Astrocyte (in vitro differentiated cells and primary cell): ENCODE data around the gene CCDC88B. TPM values are rescaled to one million over a fixed set of nuclear protein-coding genes. Genes with fewer than 3 reads are reported as not detected.

Source experiments
- DNase-seq: peaks from one replicate; pipeline ENCODE4 v3.0.0-alpha.2; 2010; ENCODE audit warnings: low read depth
- FAIRE-seq: peaks from 2 replicates; lab custom pipeline; 2011; peaks lifted over from hg19 to GRCh38; lab: Jason Lieb, UNC
- H2AFZ ChIP-seq: 2 replicates; pipeline ENCODE4 v1.6.0; 2012; ENCODE audit warnings: low read depth, low read length, inconsistent platforms
- H3K27ac ChIP-seq: 2 replicates; pipeline ENCODE4 v1.5.1; 2011; ENCODE audit warnings: low read depth, low read length, inconsistent platforms
- H3K27me3 ChIP-seq: 2 replicates; pipeline ENCODE4 v1.6.0; 2011; ENCODE audit warnings: low read length, inconsistent platforms; ENCODE audit not compliant: insufficient read depth
- H3K36me3 ChIP-seq: 2 replicates; pipeline ENCODE4 v1.5.1; 2011; ENCODE audit warnings: low read length, inconsistent platforms; ENCODE audit not compliant: insufficient read depth
- H3K4me1 ChIP-seq: 2 replicates; pipeline ENCODE4 v1.5.1; 2011; ENCODE audit warnings: low read length, inconsistent platforms; ENCODE audit not compliant: insufficient read depth
- H3K4me2 ChIP-seq: 2 replicates; pipeline ENCODE4 v1.6.0; 2012; ENCODE audit warnings: low read length, inconsistent platforms
- H3K4me3 ChIP-seq: 2 replicates; pipeline ENCODE4 v1.5.1; 2011; ENCODE audit warnings: low read depth, mild to moderate bottlenecking, low read length, inconsistent platforms; ENCODE audit not compliant: insufficient read depth
- H3K79me2 ChIP-seq: 2 replicates; pipeline ENCODE4 v1.6.0; 2012; ENCODE audit warnings: mild to moderate bottlenecking, low read length, inconsistent platforms; ENCODE audit not compliant: insufficient read depth
- H3K9ac ChIP-seq: 2 replicates; pipeline ENCODE4 v1.6.0; 2012; ENCODE audit warnings: mild to moderate bottlenecking, low read length, inconsistent platforms
- H3K9me3 ChIP-seq: 2 replicates; pipeline ENCODE4 v1.5.1; 2012; ENCODE audit warnings: low read depth, mild to moderate bottlenecking, low read length, inconsistent platforms; ENCODE audit not compliant: insufficient read depth
- H4K20me1 ChIP-seq: 2 replicates; pipeline ENCODE4 v1.6.0; 2012; ENCODE audit warnings: low read length, inconsistent platforms; ENCODE audit not compliant: insufficient read depth
- H3K27ac Mint-ChIP-seq: one replicate; pipeline ENCODE4 v1.8.0; 2021; ENCODE audit warnings: mild to moderate bottlenecking, mixed read lengths; ENCODE audit not compliant: unreplicated experiment
- H3K27me3 Mint-ChIP-seq: one replicate; pipeline ENCODE4 v1.8.0; 2021; ENCODE audit warnings: low read depth, mixed read lengths; ENCODE audit not compliant: unreplicated experiment
- H3K36me3 Mint-ChIP-seq: one replicate; pipeline ENCODE4 v1.8.0; 2021; ENCODE audit warnings: low read depth, mixed read lengths; ENCODE audit not compliant: unreplicated experiment
- H3K4me1 Mint-ChIP-seq: one replicate; pipeline ENCODE4 v1.8.0; 2021; ENCODE audit warnings: low read depth, mixed read lengths; ENCODE audit not compliant: unreplicated experiment
- H3K4me3 Mint-ChIP-seq: one replicate; pipeline ENCODE4 v1.8.0; 2021; ENCODE audit warnings: mild to moderate bottlenecking, moderate library complexity, mixed read lengths; ENCODE audit not compliant: unreplicated experiment
- H3K9me3 Mint-ChIP-seq: one replicate; pipeline ENCODE4 v1.8.0; 2021; ENCODE audit warnings: mild to moderate bottlenecking, mixed read lengths; ENCODE audit not compliant: unreplicated experiment
- EZH2 ChIP-seq: IDR thresholded peaks from 2 replicates; pipeline ENCODE4 v1.6.1; 2012; ENCODE audit warnings: mild to moderate bottlenecking, low read length, inconsistent platforms; ENCODE audit not compliant: insufficient read depth
- total RNA-seq: library from RNA; stranded (reverse); gene quantifications from 2 replicates; pipeline ENCODE4 v1.2.1, GENCODE V29; 2021
- TF ChIP-seq, protein P1 (sequence below): IDR thresholded peaks from 2 replicates; pipeline ENCODE4 v1.5.1; 2011; ENCODE audit warnings: low read depth, mild to moderate bottlenecking, inconsistent platforms, low read length, moderate library complexity; ENCODE audit not compliant: insufficient read depth

The CCDC88B gene
- total RNA-seq, 1 donor from 2014 or later = 1.2 TPM

GRCh38 chr11:64299847-64300648 is 40.0 kb upstream of the CCDC88B start, which contains the start of gene CATSPERZ:
Gene CATSPERZ (plus strand): TSS chr11:64300358. CDS start chr11:64300411, 53 bp downstream.
- no peaks in the 10 kb centered on the region for H3K36me3 ChIP-seq
- peaks cover 57% of the 10 kb centered on the region for H3K27me3 Mint-ChIP-seq
- TF ChIP-seq EZH2 = peak; percentile 49
- TF ChIP-seq, protein P1, sequence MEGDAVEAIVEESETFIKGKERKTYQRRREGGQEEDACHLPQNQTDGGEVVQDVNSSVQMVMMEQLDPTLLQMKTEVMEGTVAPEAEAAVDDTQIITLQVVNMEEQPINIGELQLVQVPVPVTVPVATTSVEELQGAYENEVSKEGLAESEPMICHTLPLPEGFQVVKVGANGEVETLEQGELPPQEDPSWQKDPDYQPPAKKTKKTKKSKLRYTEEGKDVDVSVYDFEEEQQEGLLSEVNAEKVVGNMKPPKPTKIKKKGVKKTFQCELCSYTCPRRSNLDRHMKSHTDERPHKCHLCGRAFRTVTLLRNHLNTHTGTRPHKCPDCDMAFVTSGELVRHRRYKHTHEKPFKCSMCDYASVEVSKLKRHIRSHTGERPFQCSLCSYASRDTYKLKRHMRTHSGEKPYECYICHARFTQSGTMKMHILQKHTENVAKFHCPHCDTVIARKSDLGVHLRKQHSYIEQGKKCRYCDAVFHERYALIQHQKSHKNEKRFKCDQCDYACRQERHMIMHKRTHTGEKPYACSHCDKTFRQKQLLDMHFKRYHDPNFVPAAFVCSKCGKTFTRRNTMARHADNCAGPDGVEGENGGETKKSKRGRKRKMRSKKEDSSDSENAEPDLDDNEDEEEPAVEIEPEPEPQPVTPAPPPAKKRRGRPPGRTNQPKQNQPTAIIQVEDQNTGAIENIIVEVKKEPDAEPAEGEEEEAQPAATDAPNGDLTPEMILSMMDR = no peak
- H3K4me2 ChIP-seq = peak within 1 kb of the TSS; percentile 81
- H3K27ac ChIP-seq = no peak within 1 kb of the TSS
- H3K4me3 Mint-ChIP-seq = peak within 1 kb of the TSS; percentile 50
- H3K27ac Mint-ChIP-seq = no peak within 1 kb of the TSS
- H3K36me3 Mint-ChIP-seq = no peaks in the 10 kb centered on the region
- no peaks in the 10 kb centered on the region for H3K9me3 ChIP-seq
- H2AFZ ChIP-seq = peak within 1 kb of the TSS; percentile 64
- DNase-seq (no peak), FAIRE-seq (no peak)
- no peaks in the 10 kb centered on the region for H3K79me2 ChIP-seq
- H3K4me1 Mint-ChIP-seq = peaks cover 5% of the 10 kb centered on the region
- peaks cover 11% of the 10 kb centered on the region for H3K4me1 ChIP-seq
- H3K4me3 ChIP-seq = peak within 1 kb of the TSS; percentile 34
- H3K27me3 ChIP-seq = peaks cover 57% of the 10 kb centered on the region
- H4K20me1 ChIP-seq = peaks cover 5% of the 10 kb centered on the region
- H3K9me3 Mint-ChIP-seq = no peaks in the 10 kb centered on the region
- no peak within 1 kb of the TSS for H3K9ac ChIP-seq

DNA sequence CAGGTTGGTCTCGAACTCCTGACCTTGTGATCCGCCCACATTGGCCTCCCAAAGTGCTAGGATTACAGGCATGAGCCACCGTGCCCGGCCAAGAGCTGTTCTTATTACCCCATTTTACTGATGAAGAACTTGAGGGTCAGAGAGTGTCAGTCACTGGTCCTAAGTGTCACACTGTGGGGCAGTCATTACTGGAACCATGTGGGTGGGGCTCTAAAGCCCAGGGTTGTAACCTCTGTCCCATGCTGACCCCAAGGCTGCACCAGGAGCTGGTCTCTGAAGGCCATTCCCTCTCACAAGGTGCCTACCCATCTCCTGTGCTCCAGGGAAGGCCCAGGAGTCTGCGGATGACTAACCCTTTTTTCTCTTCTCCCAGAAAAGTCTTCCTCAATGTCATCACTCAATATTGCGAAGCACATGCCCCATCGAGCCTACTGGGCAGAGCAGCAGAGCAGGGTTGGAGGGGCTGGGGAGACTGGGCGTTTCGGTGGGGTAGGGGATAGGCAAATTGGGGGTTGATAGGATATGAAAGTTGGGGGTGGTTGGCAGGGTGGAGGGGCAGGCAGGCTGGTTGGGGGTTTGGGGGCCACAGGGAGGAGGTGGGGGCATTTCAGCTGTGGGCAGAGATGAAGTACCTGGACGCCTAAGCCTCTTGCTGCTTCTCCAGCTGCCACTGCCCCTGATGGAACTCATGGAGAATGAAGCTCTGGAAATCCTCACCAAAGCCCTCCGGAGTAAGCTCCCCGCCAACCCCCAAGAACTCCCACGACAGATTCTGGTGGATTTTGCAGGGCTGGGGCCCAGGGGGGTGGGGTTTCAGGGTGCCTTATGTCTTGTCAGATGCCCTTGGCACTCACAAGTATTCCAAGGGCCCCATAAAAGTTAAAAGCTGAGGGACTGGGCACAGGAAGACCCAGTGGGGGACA is 36.6 kb upstream of the CCDC88B start:
- no peaks in the 10 kb centered on the region for H3K36me3 Mint-ChIP-seq
- Histone ChIP-seq H3K9ac (no peak overlapping the region), H3K27ac (no peak overlapping the region), H3K36me3 (no peaks in the 10 kb centered on the region), H3K4me2 (no peak overlapping the region), H3K79me2 (peaks cover 19% of the 10 kb centered on the region), H4K20me1 (peaks cover 6% of the 10 kb centered on the region), H3K9me3 (no peaks in the 10 kb centered on the region), H3K4me3 (no peak overlapping the region), H2AFZ (no peak overlapping the region), H3K4me1 (peaks cover 23% of the 10 kb centered on the region), H3K27me3 (peaks cover 24% of the 10 kb centered on the region)
- no peaks in the 10 kb centered on the region for H3K9me3 Mint-ChIP-seq
- DNase-seq (no peak), FAIRE-seq (no peak)
- H3K4me1 Mint-ChIP-seq = no peaks in the 10 kb centered on the region
- TF ChIP-seq, protein P1 = no peak
- TF ChIP-seq EZH2 = no peak
- H3K27ac Mint-ChIP-seq = no peak overlapping the region
- H3K27me3 Mint-ChIP-seq = peaks cover 26% of the 10 kb centered on the region
- peak overlapping the region; percentile 27 for H3K4me3 Mint-ChIP-seq
